A549 (cell line): ENCODE measurements around the gene SLC2A5. TPM values are rescaled to one million over a fixed set of nuclear protein-coding genes. Genes with fewer than 3 reads are reported as not detected.
A peak's percentile ranks its signal among the peaks of the same experiment; 100 is the strongest.

Source experiments
- ATAC-seq, 2 experiments: fragments of 200-7000 bp in 1 of 2; fragments of >200 bp in 1 of 2; cut with Nextera tagmentation in 1 of 2; cut with Tn5 transposase in 1 of 2; 3 replicates each; pipeline versions ENCODE4 v1.8.0 to v1.9.1; 2018 to 2020; ENCODE audit warnings: mild to moderate bottlenecking in 1 of 2, moderate library complexity in 1 of 2
- CTCF ChIA-PET: fragments of 300-600 bp; sonication (Branson Sonifier 250); formaldehyde crosslinking; extraction: SDS; loops from one replicate; lab custom pipeline; 2021; ENCODE audit warnings: antibody characterized with exemption, inconsistent platforms; lab: Yijun Ruan, JAX
- POLR2A ChIA-PET: fragments of 350-600 bp; formaldehyde crosslinking; extraction: SDS; loops from one replicate; lab custom pipeline; 2021; ENCODE audit warnings: antibody characterized with exemption, inconsistent platforms; lab: Yijun Ruan, JAX
- DNase-seq, 2 experiments: peaks; one replicate each; pipeline versions ENCODE4 v3.0.0 to v3.0.0-alpha.2; 2011 to 2016; ENCODE audit warnings: low read depth in 1 of 2, low spot score in 1 of 2
- FAIRE-seq: peaks from 2 replicates; lab custom pipeline; 2011; peaks lifted over from hg19 to GRCh38; lab: Jason Lieb, UNC
- H3K27ac ChIP-seq, 2 experiments: fragments of >200 bp; sonication (Bioruptor Twin); formaldehyde crosslinking; 3 replicates each; pipeline ENCODE4 v1.5.1; 2016 to 2017
- H3K4me1 ChIP-seq: fragments of >200 bp; sonication (Bioruptor Twin); formaldehyde crosslinking; 3 replicates; pipeline ENCODE4 v1.6.1; 2016
- H3K4me2 ChIP-seq: fragments of >200 bp; sonication (Bioruptor Twin); formaldehyde crosslinking; 3 replicates; pipeline ENCODE4 v1.6.1; 2016
- H3K4me3 ChIP-seq: fragments of >200 bp; sonication (Bioruptor Twin); formaldehyde crosslinking; 3 replicates; pipeline ENCODE4 v1.5.1; 2016
- H3K9me3 ChIP-seq: fragments of >200 bp; sonication (Bioruptor Twin); formaldehyde crosslinking; 3 replicates; pipeline ENCODE4 v1.6.1; 2016
- ATOH8 ChIP-seq: fragments of 250-450 bp; sonication (Bioruptor Pico); IDR thresholded peaks from 2 replicates; pipeline ENCODE4 v1.5.0; 2020; ENCODE audit warnings: low read depth, mild to moderate bottlenecking, moderate library complexity
- CBX8 ChIP-seq: fragments of 200-600 bp; sonication (generic); IDR thresholded peaks from 2 replicates; pipeline ENCODE4 v1.6.1; 2016
- CEBPB ChIP-seq, 2 experiments: fragments of >200 bp in 1 of 2; sonication (Bioruptor Twin) in 1 of 2; formaldehyde crosslinking in 1 of 2; IDR thresholded peaks; 2 replicates each; pipeline ENCODE4 v1.6.1; 2012 to 2016
- CTCF ChIP-seq: fragments of >200 bp; sonication (Bioruptor Twin); formaldehyde crosslinking; IDR thresholded peaks from 3 replicates; pipeline ENCODE4 v1.5.1; 2016
- E2F6 ChIP-seq: IDR thresholded peaks from 2 replicates; pipeline ENCODE4 v1.6.1; 2012; ENCODE audit warnings: low read depth, borderline replicate concordance
- EHF ChIP-seq: fragments of 250-450 bp; sonication (Bioruptor Pico); IDR thresholded peaks from 2 replicates; pipeline ENCODE4 v1.5.0; 2020; ENCODE audit warnings: mild to moderate bottlenecking
- EHMT2 ChIP-seq: fragments of 200-600 bp; sonication (generic); IDR thresholded peaks from 2 replicates; pipeline ENCODE4 v1.6.1; 2016; ENCODE audit warnings: antibody characterized with exemption, low read depth, mild to moderate bottlenecking, moderate library complexity
- FOSL2 ChIP-seq, 2 experiments: fragments of 450-650 bp in 1 of 2; fragments of >200 bp in 1 of 2; sonication (Bioruptor Twin) in 1 of 2; formaldehyde crosslinking; IDR thresholded peaks; 2 replicates each; pipeline versions ENCODE4 v1.5.0 to v1.6.1; 2016 to 2020; ENCODE audit warnings: mild to moderate bottlenecking in 1 of 2, moderate library complexity in 1 of 2
- HEYL ChIP-seq: fragments of 250-450 bp; sonication (Bioruptor Pico); IDR thresholded peaks from 2 replicates; pipeline ENCODE4 v1.8.0; 2021; ENCODE audit warnings: mild to moderate bottlenecking, moderate library complexity
- HMGXB4 ChIP-seq: fragments of 250-450 bp; sonication (Bioruptor Pico); IDR thresholded peaks from 2 replicates; pipeline ENCODE4 v1.5.0; 2021; ENCODE audit warnings: mild to moderate bottlenecking, moderate library complexity, borderline replicate concordance
- HOXA7 ChIP-seq: fragments of 250-450 bp; sonication (Bioruptor Pico); IDR thresholded peaks from 2 replicates; pipeline ENCODE4 v1.5.0; 2020; ENCODE audit warnings: mild to moderate bottlenecking, moderate library complexity
- HOXB13 ChIP-seq: fragments of 250-450 bp; sonication (Bioruptor Pico); IDR thresholded peaks from 2 replicates; pipeline ENCODE4 v1.5.0; 2020; ENCODE audit warnings: low read depth, mild to moderate bottlenecking, moderate library complexity
- JUN ChIP-seq, 2 experiments: fragments of >200 bp; sonication (Bioruptor Twin); formaldehyde crosslinking; IDR thresholded peaks; 2 replicates in 1 of 2; 3 replicates in 1 of 2; pipeline ENCODE4 v1.6.1; 2016 to 2017
- MAFK ChIP-seq: fragments of 450-650 bp; IDR thresholded peaks from 2 replicates; pipeline ENCODE4 v1.6.1; 2014; ENCODE audit not compliant: partially characterized antibody
- MYC ChIP-seq: IDR thresholded peaks from 2 replicates; pipeline ENCODE4 v1.6.1; 2012; ENCODE audit warnings: mild to moderate bottlenecking, inconsistent platforms, low read length, improper control_type of control experiment, borderline replicate concordance
- NPAS2 ChIP-seq: fragments of 250-450 bp; sonication (Bioruptor Pico); IDR thresholded peaks from 2 replicates; pipeline ENCODE4 v1.8.0; 2022; ENCODE audit warnings: mild to moderate bottlenecking, moderate library complexity, borderline replicate concordance
- NR3C1 ChIP-seq: fragments of >200 bp; sonication (Bioruptor Twin); formaldehyde crosslinking; IDR thresholded peaks from 3 replicates; pipeline ENCODE4 v1.6.1; 2017
- PBX3 ChIP-seq: IDR thresholded peaks from 2 replicates; pipeline ENCODE4 v1.6.1; 2012
- POLR2AphosphoS2 ChIP-seq: conservative IDR thresholded peaks from 2 replicates; pipeline ENCODE4 v1.6.1; 2012; ENCODE audit warnings: low read length, improper control_type of control experiment, inconsistent platforms
- RAD21 ChIP-seq, 2 experiments: fragments of >200 bp in 1 of 2; sonication (Bioruptor Twin) in 1 of 2; formaldehyde crosslinking in 1 of 2; IDR thresholded peaks in 1 of 2; conservative IDR thresholded peaks in 1 of 2; 2 replicates in 1 of 2; 3 replicates in 1 of 2; pipeline ENCODE4 v1.6.1; 2012 to 2018; ENCODE audit warnings: inconsistent platforms in 1 of 2
- REST ChIP-seq: fragments of 200-600 bp; sonication (generic); IDR thresholded peaks from 2 replicates; pipeline ENCODE4 v1.6.1; 2016; ENCODE audit warnings: antibody characterized with exemption, mild to moderate bottlenecking, moderate library complexity
- RFX5 ChIP-seq: fragments of 450-650 bp; IDR thresholded peaks from 2 replicates; pipeline ENCODE4 v1.7.1; 2014; ENCODE audit warnings: antibody characterized with exemption, mild to moderate bottlenecking, moderate library complexity
- SMC3 ChIP-seq: fragments of >200 bp; sonication (Bioruptor Twin); formaldehyde crosslinking; IDR thresholded peaks from 3 replicates; pipeline ENCODE4 v1.6.1; 2018; ENCODE audit warnings: inconsistent platforms
- TFCP2L1 ChIP-seq: fragments of 250-450 bp; sonication (Bioruptor Pico); IDR thresholded peaks from 2 replicates; pipeline ENCODE4 v1.5.0; 2021; ENCODE audit warnings: mild to moderate bottlenecking
- TP53 ChIP-seq: fragments of 250-450 bp; sonication (Bioruptor Pico); IDR thresholded peaks from 2 replicates; pipeline ENCODE4 v1.5.0; 2021; ENCODE audit warnings: mild to moderate bottlenecking, moderate library complexity
- ZC3H11A ChIP-seq: fragments of 450-650 bp; IDR thresholded peaks from 2 replicates; pipeline ENCODE4 v1.6.1; 2014; ENCODE audit warnings: antibody characterized with exemption, mild to moderate bottlenecking
- WGBS: methylation state at CpG from one replicate; pipeline ENCODE4 v1.1.6; 2017; ENCODE audit errors: missing lambda C conversion rate; 5-methylcytosine and 5-hydroxymethylcytosine counted together
- polyA plus RNA-seq, 4 experiments: library from polyadenylated mRNA; depleted of rRNA in 3 of 4; stranded (reverse); fragments of >200 nt; fragmentation: RNase III in 1 of 4; extraction: RNeasy Plus Mini Kit Qiagen cat#74134 plus additional on column Dnase treatment in 1 of 4; gene quantifications; 2 replicates in 3 of 4; 3 replicates in 1 of 4; pipeline ENCODE4 v1.2.3, GENCODE V29; 2011 to 2017

SLC2A5 gene
- polyA plus RNA-seq, 2 of the 4 experiments (the other 2 are of a cell fraction): 0.12 to 0.19 TPM

GRCh38 chr1:9080705-9081291 is 11.4 kb upstream of the SLC2A5 start:
- Histone ChIP-seq H3K4me2 (peak overlapping the region; percentile 36; the same call in 1 of the 3 replicates), H3K4me3 (no peak overlapping the region), H3K27ac (peak overlapping the region in 1 of 2 experiments; percentile 32; a peak in 1 of 6 replicates), H3K4me1 (peaks cover 24% of the 10 kb centered on the region), H3K9me3 (no peaks in the 10 kb centered on the region)
- FAIRE-seq (no peak), DNase-seq (no peak), ATAC-seq (peak in 1 of 2 experiments; percentile 58; a peak in 2 of 6 replicates)
- ChIA-PET POLR2A (no interaction called here), CTCF (interaction anchor here (1.2 kb wide), 1 partner anchor 162 kb away, joined by 4 read pairs; no protein-coding TSS in a partner anchor)
- 69% methylated on average over 6 of the region's 6 CpGs for WGBS
- TF ChIP-seq CBX8: no peak
- no peak for TF ChIP-seq REST
- TF ChIP-seq EHMT2: no peak
- no peak for TF ChIP-seq CTCF
- TF ChIP-seq POLR2AphosphoS2: no peak
- no peak for TF ChIP-seq RAD21 (conservative IDR thresholded peaks at IDR 0.05 in 1 of 2, IDR thresholded peaks at IDR 0.05 in 1 of 2)
- no peak for TF ChIP-seq HEYL
- TF ChIP-seq JUN (IDR thresholded peaks at IDR 0.05): no peak
- TF ChIP-seq ATOH8 (CRISPR knock-in tag): no peak
- TF ChIP-seq PBX3: no peak
- TF ChIP-seq NR3C1: no peak
- TF ChIP-seq MAFK: no peak
- TF ChIP-seq HOXA7 (CRISPR knock-in tag): no peak
- TF ChIP-seq CEBPB (IDR thresholded peaks at IDR 0.05): no peak
- TF ChIP-seq NPAS2 (CRISPR knock-in tag): no peak
- no peak for TF ChIP-seq RFX5

GRCh38 chr1:9079988-9080704 is 10.7 kb upstream of the SLC2A5 start:
- Histone ChIP-seq H3K27ac (no peak overlapping the region), H3K4me1 (peaks cover 22% of the 10 kb centered on the region), H3K9me3 (no peaks in the 10 kb centered on the region), H3K4me3 (no peak overlapping the region), H3K4me2 (no peak overlapping the region)
- 90% methylated on average over 12 of the region's 12 CpGs for WGBS
- DNase-seq (no peak), ATAC-seq (no peak), FAIRE-seq (no peak)
- CTCF ChIA-PET: interaction anchor here (1.2 kb wide), 1 partner anchor 162 kb away, joined by 4 read pairs; no protein-coding TSS in a partner anchor
- POLR2A ChIA-PET: no interaction called here
- no peak for TF ChIP-seq NPAS2 (CRISPR knock-in tag)
- no peak for TF ChIP-seq TFCP2L1 (CRISPR knock-in tag)
- TF ChIP-seq E2F6: no peak
- TF ChIP-seq HMGXB4 (CRISPR knock-in tag): no peak
- no peak for TF ChIP-seq HOXB13 (CRISPR knock-in tag)
- TF ChIP-seq TP53: no peak
- TF ChIP-seq FOSL2 (IDR thresholded peaks at IDR 0.05): no peak
- TF ChIP-seq FOSL2 (CRISPR knock-in tag; IDR thresholded peaks at IDR 0.05): no peak
- TF ChIP-seq EHF: no peak
- TF ChIP-seq MYC: no peak
- no peak for TF ChIP-seq ZC3H11A
- TF ChIP-seq SMC3: no peak
